A549 (cell line): ENCODE results near the gene MBD3L1. TPM values are rescaled to one million over a fixed set of nuclear protein-coding genes. Genes with fewer than 3 reads are reported as not detected.

Experiments used
- ATAC-seq, 2 experiments: fragments of 200-7000 bp in 1 of 2; fragments of >200 bp in 1 of 2; cut with Nextera tagmentation in 1 of 2; cut with Tn5 transposase in 1 of 2; 3 replicates each; pipeline versions ENCODE4 v1.8.0 to v1.9.1; 2018 to 2020; ENCODE audit warnings: mild to moderate bottlenecking in 1 of 2, moderate library complexity in 1 of 2
- CTCF ChIA-PET: fragments of 300-600 bp; sonication (Branson Sonifier 250); formaldehyde crosslinking; extraction: SDS; loops from one replicate; lab custom pipeline; 2021; ENCODE audit warnings: antibody characterized with exemption, inconsistent platforms; lab: Yijun Ruan, JAX
- POLR2A ChIA-PET: fragments of 350-600 bp; formaldehyde crosslinking; extraction: SDS; loops from one replicate; lab custom pipeline; 2021; ENCODE audit warnings: antibody characterized with exemption, inconsistent platforms; lab: Yijun Ruan, JAX
- DNase-seq, 2 experiments: peaks; one replicate each; pipeline versions ENCODE4 v3.0.0 to v3.0.0-alpha.2; 2011 to 2016; ENCODE audit warnings: low read depth in 1 of 2, low spot score in 1 of 2
- FAIRE-seq: peaks from 2 replicates; lab custom pipeline; 2011; peaks lifted over from hg19 to GRCh38; lab: Jason Lieb, UNC
- H3K27ac ChIP-seq, 2 experiments: fragments of >200 bp; sonication (Bioruptor Twin); formaldehyde crosslinking; 3 replicates each; pipeline ENCODE4 v1.5.1; 2016 to 2017
- H3K4me1 ChIP-seq: fragments of >200 bp; sonication (Bioruptor Twin); formaldehyde crosslinking; 3 replicates; pipeline ENCODE4 v1.6.1; 2016
- H3K4me2 ChIP-seq: fragments of >200 bp; sonication (Bioruptor Twin); formaldehyde crosslinking; 3 replicates; pipeline ENCODE4 v1.6.1; 2016
- H3K4me3 ChIP-seq: fragments of >200 bp; sonication (Bioruptor Twin); formaldehyde crosslinking; 3 replicates; pipeline ENCODE4 v1.5.1; 2016
- H3K9me3 ChIP-seq: fragments of >200 bp; sonication (Bioruptor Twin); formaldehyde crosslinking; 3 replicates; pipeline ENCODE4 v1.6.1; 2016
- CEBPB ChIP-seq, 2 experiments: fragments of >200 bp in 1 of 2; sonication (Bioruptor Twin) in 1 of 2; formaldehyde crosslinking in 1 of 2; IDR thresholded peaks; 2 replicates each; pipeline ENCODE4 v1.6.1; 2012 to 2016
- CHD4 ChIP-seq: fragments of 200-600 bp; sonication (generic); IDR thresholded peaks from 2 replicates; pipeline ENCODE4 v1.6.1; 2016; ENCODE audit warnings: antibody characterized with exemption, mild to moderate bottlenecking, borderline replicate concordance
- EHMT2 ChIP-seq: fragments of 200-600 bp; sonication (generic); IDR thresholded peaks from 2 replicates; pipeline ENCODE4 v1.6.1; 2016; ENCODE audit warnings: antibody characterized with exemption, low read depth, mild to moderate bottlenecking, moderate library complexity
- ESRRA ChIP-seq: fragments of 150-350 bp; IDR thresholded peaks from 2 replicates; pipeline ENCODE4 v1.6.1; 2014; ENCODE audit warnings: mild to moderate bottlenecking, low read length, borderline replicate concordance
- FOXS1 ChIP-seq: fragments of 250-450 bp; sonication (Bioruptor Pico); IDR thresholded peaks from 2 replicates; pipeline ENCODE4 v1.5.0; 2020; ENCODE audit warnings: mild to moderate bottlenecking, moderate library complexity
- HEYL ChIP-seq: fragments of 250-450 bp; sonication (Bioruptor Pico); IDR thresholded peaks from 2 replicates; pipeline ENCODE4 v1.8.0; 2021; ENCODE audit warnings: mild to moderate bottlenecking, moderate library complexity
- HOXA7 ChIP-seq: fragments of 250-450 bp; sonication (Bioruptor Pico); IDR thresholded peaks from 2 replicates; pipeline ENCODE4 v1.5.0; 2020; ENCODE audit warnings: mild to moderate bottlenecking, moderate library complexity
- HOXB5 ChIP-seq: fragments of 250-450 bp; sonication (Bioruptor Pico); IDR thresholded peaks from 2 replicates; pipeline ENCODE4 v1.5.0; 2020; ENCODE audit warnings: mild to moderate bottlenecking, moderate library complexity
- JUN ChIP-seq, 2 experiments: fragments of >200 bp; sonication (Bioruptor Twin); formaldehyde crosslinking; IDR thresholded peaks; 2 replicates in 1 of 2; 3 replicates in 1 of 2; pipeline ENCODE4 v1.6.1; 2016 to 2017
- MAZ ChIP-seq: fragments of 150-350 bp; IDR thresholded peaks from 2 replicates; pipeline ENCODE4 v1.6.1; 2014; ENCODE audit warnings: antibody characterized with exemption, low read depth, low read length, borderline replicate concordance
- NFE2L2 ChIP-seq: fragments of 150-350 bp; conservative IDR thresholded peaks from 2 replicates; pipeline ENCODE4 v1.6.1; 2014; ENCODE audit warnings: low read length
- NPAS2 ChIP-seq: fragments of 250-450 bp; sonication (Bioruptor Pico); IDR thresholded peaks from 2 replicates; pipeline ENCODE4 v1.8.0; 2022; ENCODE audit warnings: mild to moderate bottlenecking, moderate library complexity, borderline replicate concordance
- NR3C1 ChIP-seq: fragments of >200 bp; sonication (Bioruptor Twin); formaldehyde crosslinking; IDR thresholded peaks from 3 replicates; pipeline ENCODE4 v1.6.1; 2017
- POLR2AphosphoS2 ChIP-seq: conservative IDR thresholded peaks from 2 replicates; pipeline ENCODE4 v1.6.1; 2012; ENCODE audit warnings: low read length, improper control_type of control experiment, inconsistent platforms
- RAD21 ChIP-seq, 2 experiments: fragments of >200 bp in 1 of 2; sonication (Bioruptor Twin) in 1 of 2; formaldehyde crosslinking in 1 of 2; IDR thresholded peaks in 1 of 2; conservative IDR thresholded peaks in 1 of 2; 2 replicates in 1 of 2; 3 replicates in 1 of 2; pipeline ENCODE4 v1.6.1; 2012 to 2018; ENCODE audit warnings: inconsistent platforms in 1 of 2
- RARB ChIP-seq: fragments of 250-450 bp; sonication (Bioruptor Pico); IDR thresholded peaks from 2 replicates; pipeline ENCODE4 v1.8.0; 2021; ENCODE audit warnings: mild to moderate bottlenecking, moderate library complexity
- RCOR1 ChIP-seq: fragments of 150-350 bp; IDR thresholded peaks from 2 replicates; pipeline ENCODE4 v1.6.1; 2014; ENCODE audit warnings: antibody characterized with exemption, low read length, low read depth
- SMC3 ChIP-seq: fragments of >200 bp; sonication (Bioruptor Twin); formaldehyde crosslinking; IDR thresholded peaks from 3 replicates; pipeline ENCODE4 v1.6.1; 2018; ENCODE audit warnings: inconsistent platforms
- TFCP2L1 ChIP-seq: fragments of 250-450 bp; sonication (Bioruptor Pico); IDR thresholded peaks from 2 replicates; pipeline ENCODE4 v1.5.0; 2021; ENCODE audit warnings: mild to moderate bottlenecking
- ZFP36 ChIP-seq: fragments of 450-650 bp; IDR thresholded peaks from 2 replicates; pipeline ENCODE4 v1.6.1; 2014; ENCODE audit warnings: borderline replicate concordance; ENCODE audit not compliant: partially characterized antibody
- ZNF302 ChIP-seq: fragments of 250-450 bp; sonication (Bioruptor Pico); IDR thresholded peaks from 2 replicates; pipeline ENCODE4 v1.9.0; 2021; ENCODE audit warnings: inconsistent platforms, mild to moderate bottlenecking, moderate library complexity
- WGBS: methylation state at CpG from one replicate; pipeline ENCODE4 v1.1.6; 2017; ENCODE audit errors: missing lambda C conversion rate; 5-methylcytosine and 5-hydroxymethylcytosine counted together
- polyA plus RNA-seq, 4 experiments: library from polyadenylated mRNA; depleted of rRNA in 3 of 4; stranded (reverse); fragments of >200 nt; fragmentation: RNase III in 1 of 4; extraction: RNeasy Plus Mini Kit Qiagen cat#74134 plus additional on column Dnase treatment in 1 of 4; gene quantifications; 2 replicates in 3 of 4; 3 replicates in 1 of 4; pipeline ENCODE4 v1.2.3, GENCODE V29; 2011 to 2017
- TF ChIP-seq, protein P1 (sequence below): fragments of 250-450 bp; sonication (Bioruptor Pico); IDR thresholded peaks from 2 replicates; pipeline ENCODE4 v1.5.0; 2020; ENCODE audit warnings: low read depth, mild to moderate bottlenecking, moderate library complexity
- TF ChIP-seq, protein P2 (sequence below): IDR thresholded peaks from 2 replicates; pipeline ENCODE4 v1.6.1; 2012
- TF ChIP-seq, protein P3 (sequence below): IDR thresholded peaks from 2 replicates; pipeline ENCODE4 v1.6.1; 2012; ENCODE audit warnings: low read depth, borderline replicate concordance
- TF ChIP-seq, protein P4 (sequence below): fragments of 200-600 bp; sonication (generic); IDR thresholded peaks from 2 replicates; pipeline ENCODE4 v1.6.1; 2016; ENCODE audit warnings: antibody characterized with exemption, mild to moderate bottlenecking, moderate library complexity

MBD3L1 gene
- polyA plus RNA-seq, 2 of the 4 experiments (the other 2 are of a cell fraction), result not detected

DNA sequence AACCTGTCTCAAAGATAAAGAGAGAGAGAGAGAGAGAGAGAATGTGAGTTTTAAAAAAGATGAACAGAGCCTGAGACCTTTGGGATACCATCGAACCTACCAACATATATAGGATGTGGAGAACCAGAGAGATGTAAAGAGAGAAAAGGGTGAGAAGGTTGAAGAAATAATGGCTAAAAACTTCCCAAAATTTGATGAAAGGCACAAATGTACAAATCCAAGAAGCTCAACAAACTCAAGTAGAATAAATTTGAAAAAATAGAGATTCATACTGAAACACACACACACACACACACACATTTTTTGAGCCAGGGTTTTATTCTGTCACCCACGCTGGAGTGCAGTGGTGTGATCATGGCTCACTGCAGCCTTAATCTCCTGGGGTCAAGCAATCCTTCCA is 16.4 kb upstream of the MBD3L1 start:
- 81% methylated on average over 2 of the region's 2 CpGs for WGBS
- Histone ChIP-seq H3K4me2 (no peak overlapping the region), H3K4me1 (no peaks in the 10 kb centered on the region), H3K27ac (no peak overlapping the region), H3K9me3 (peaks cover 67% of the 10 kb centered on the region), H3K4me3 (no peak overlapping the region)
- TF ChIP-seq TFCP2L1 (no peak), NFE2L2 (no peak), FOXS1 (no peak), HOXA7 (CRISPR knock-in tag) (no peak), RCOR1 (no peak), HOXB5 (CRISPR knock-in tag) (no peak), POLR2AphosphoS2 (no peak), HEYL (CRISPR knock-in tag) (no peak), CEBPB (IDR thresholded peaks at IDR 0.05) (no peak), MAZ (no peak), JUN (IDR thresholded peaks at IDR 0.05) (no peak), RAD21 (conservative IDR thresholded peaks at IDR 0.05 in 1 of 2, IDR thresholded peaks at IDR 0.05 in 1 of 2) (no peak), RARB (CRISPR knock-in tag) (no peak), ZNF302 (no peak), NPAS2 (CRISPR knock-in tag) (no peak), ESRRA (no peak)
- TF ChIP-seq, protein P1, sequence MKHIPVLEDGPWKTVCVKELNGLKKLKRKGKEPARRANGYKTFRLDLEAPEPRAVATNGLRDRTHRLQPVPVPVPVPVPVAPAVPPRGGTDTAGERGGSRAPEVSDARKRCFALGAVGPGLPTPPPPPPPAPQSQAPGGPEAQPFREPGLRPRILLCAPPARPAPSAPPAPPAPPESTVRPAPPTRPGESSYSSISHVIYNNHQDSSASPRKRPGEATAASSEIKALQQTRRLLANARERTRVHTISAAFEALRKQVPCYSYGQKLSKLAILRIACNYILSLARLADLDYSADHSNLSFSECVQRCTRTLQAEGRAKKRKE (CRISPR knock-in tag), result no peak
- TF ChIP-seq, protein P2, sequence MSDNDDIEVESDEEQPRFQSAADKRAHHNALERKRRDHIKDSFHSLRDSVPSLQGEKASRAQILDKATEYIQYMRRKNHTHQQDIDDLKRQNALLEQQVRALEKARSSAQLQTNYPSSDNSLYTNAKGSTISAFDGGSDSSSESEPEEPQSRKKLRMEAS, result no peak
- TF ChIP-seq, protein P3, sequence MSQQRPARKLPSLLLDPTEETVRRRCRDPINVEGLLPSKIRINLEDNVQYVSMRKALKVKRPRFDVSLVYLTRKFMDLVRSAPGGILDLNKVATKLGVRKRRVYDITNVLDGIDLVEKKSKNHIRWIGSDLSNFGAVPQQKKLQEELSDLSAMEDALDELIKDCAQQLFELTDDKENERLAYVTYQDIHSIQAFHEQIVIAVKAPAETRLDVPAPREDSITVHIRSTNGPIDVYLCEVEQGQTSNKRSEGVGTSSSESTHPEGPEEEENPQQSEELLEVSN, result no peak
- TF ChIP-seq, protein P4, sequence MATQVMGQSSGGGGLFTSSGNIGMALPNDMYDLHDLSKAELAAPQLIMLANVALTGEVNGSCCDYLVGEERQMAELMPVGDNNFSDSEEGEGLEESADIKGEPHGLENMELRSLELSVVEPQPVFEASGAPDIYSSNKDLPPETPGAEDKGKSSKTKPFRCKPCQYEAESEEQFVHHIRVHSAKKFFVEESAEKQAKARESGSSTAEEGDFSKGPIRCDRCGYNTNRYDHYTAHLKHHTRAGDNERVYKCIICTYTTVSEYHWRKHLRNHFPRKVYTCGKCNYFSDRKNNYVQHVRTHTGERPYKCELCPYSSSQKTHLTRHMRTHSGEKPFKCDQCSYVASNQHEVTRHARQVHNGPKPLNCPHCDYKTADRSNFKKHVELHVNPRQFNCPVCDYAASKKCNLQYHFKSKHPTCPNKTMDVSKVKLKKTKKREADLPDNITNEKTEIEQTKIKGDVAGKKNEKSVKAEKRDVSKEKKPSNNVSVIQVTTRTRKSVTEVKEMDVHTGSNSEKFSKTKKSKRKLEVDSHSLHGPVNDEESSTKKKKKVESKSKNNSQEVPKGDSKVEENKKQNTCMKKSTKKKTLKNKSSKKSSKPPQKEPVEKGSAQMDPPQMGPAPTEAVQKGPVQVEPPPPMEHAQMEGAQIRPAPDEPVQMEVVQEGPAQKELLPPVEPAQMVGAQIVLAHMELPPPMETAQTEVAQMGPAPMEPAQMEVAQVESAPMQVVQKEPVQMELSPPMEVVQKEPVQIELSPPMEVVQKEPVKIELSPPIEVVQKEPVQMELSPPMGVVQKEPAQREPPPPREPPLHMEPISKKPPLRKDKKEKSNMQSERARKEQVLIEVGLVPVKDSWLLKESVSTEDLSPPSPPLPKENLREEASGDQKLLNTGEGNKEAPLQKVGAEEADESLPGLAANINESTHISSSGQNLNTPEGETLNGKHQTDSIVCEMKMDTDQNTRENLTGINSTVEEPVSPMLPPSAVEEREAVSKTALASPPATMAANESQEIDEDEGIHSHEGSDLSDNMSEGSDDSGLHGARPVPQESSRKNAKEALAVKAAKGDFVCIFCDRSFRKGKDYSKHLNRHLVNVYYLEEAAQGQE, result no peak
- DNase-seq (no peak), ATAC-seq (no peak), FAIRE-seq (no peak)
- ChIA-PET POLR2A (no interaction called here), CTCF (interaction anchor here (1.5 kb wide), 1 partner anchor 16 kb away, joined by 3 read pairs; no protein-coding TSS in a partner anchor)

DNA sequence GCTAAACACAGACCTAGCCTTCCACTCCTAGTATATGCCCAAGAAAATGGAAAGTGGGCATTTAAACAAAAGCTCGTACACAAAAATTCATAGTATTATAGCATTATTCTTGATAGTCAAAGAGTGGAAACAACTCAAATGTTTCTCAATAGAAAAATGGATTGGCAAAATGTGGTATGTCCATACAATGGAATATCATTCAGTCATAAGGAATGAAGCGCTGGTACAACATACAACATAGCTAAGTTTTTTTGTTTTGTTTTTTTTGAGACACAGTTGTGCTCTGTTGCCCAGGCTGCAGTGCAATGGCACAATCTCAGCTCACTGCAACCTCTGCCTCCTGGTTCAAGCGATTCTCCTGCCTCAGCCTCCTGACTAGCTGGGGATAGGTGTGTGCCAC is 11.9 kb upstream of the MBD3L1 start:
- H3K4me2 ChIP-seq, result no peak overlapping the region
- ATAC-seq, result no peak
- ChIA-PET POLR2A (no interaction called here), CTCF (no interaction called here)
- no peak overlapping the region for H3K27ac ChIP-seq
- no peak for TF ChIP-seq NPAS2 (CRISPR knock-in tag)
- TF ChIP-seq TFCP2L1, result no peak
- TF ChIP-seq SMC3, result no peak
- no peak for TF ChIP-seq POLR2AphosphoS2
- no peak for TF ChIP-seq ZFP36
- no peak for TF ChIP-seq NR3C1
- TF ChIP-seq, protein P4, result no peak
- no peak for TF ChIP-seq CHD4
- TF ChIP-seq EHMT2, result no peak
- TF ChIP-seq MAZ, result no peak
- no peak for TF ChIP-seq HOXB5 (CRISPR knock-in tag)
- H3K4me3 ChIP-seq, result no peak overlapping the region
- no peaks in the 10 kb centered on the region for H3K4me1 ChIP-seq
- no peak for DNase-seq
- 90% methylated on average over 3 of the region's 3 CpGs for WGBS
- no peak for FAIRE-seq
- peaks cover 28% of the 10 kb centered on the region; the same call in 2 of the 3 replicates for H3K9me3 ChIP-seq
